GM12878 (cell line): Measurements from ENCODE around the gene AJM1. TPM values are rescaled to one million over a fixed set of nuclear protein-coding genes. Genes with fewer than 3 reads are reported as not detected.

ENCODE experiments used
- ATAC-seq: fragments of 200-7000 bp; cut with Tn5 transposase; 3 replicates; pipeline ENCODE4 v1.9.1; 2020; ENCODE audit warnings: mild to moderate bottlenecking, moderate library complexity
- BruUV-seq: library from RNA; stranded (reverse); fragments of 400-500 nt; replicated peaks from 2 replicates; lab custom pipeline; 2021; lab: Mats Ljungman, UMichigan
- CTCF ChIA-PET: fragments of 300-600 bp; sonication (Branson Sonifier 250); formaldehyde crosslinking; extraction: SDS; loops from one replicate; lab custom pipeline; 2021; ENCODE audit warnings: inconsistent platforms; lab: Yijun Ruan, JAX
- POLR2A ChIA-PET: fragments of 350-600 bp; formaldehyde crosslinking; extraction: SDS; loops from one replicate; lab custom pipeline; 2021; ENCODE audit warnings: inconsistent platforms; lab: Charles Lee
- RAD21 ChIA-PET: fragments of 300-600 bp; sonication (Branson Sonifier 250); formaldehyde crosslinking; loops from one replicate; lab custom pipeline; 2023; ENCODE audit warnings: antibody characterized with exemption; ENCODE audit not compliant: unreplicated experiment; lab: Charles Lee
- SMC1A ChIA-PET: fragments of 300-600 bp; sonication (Branson Sonifier 250); formaldehyde crosslinking; loops from one replicate; lab custom pipeline; 2023; ENCODE audit not compliant: unreplicated experiment, uncharacterized antibody; lab: Charles Lee
- DNase-seq: peaks from one replicate; pipeline ENCODE4 v3.0.0-alpha.2; 2011; ENCODE audit warnings: low read depth, low spot score
- FAIRE-seq: peaks from 3 replicates; lab custom pipeline; 2011; peaks lifted over from hg19 to GRCh38; lab: Jason Lieb, UNC
- H2AFZ ChIP-seq: 2 replicates; pipeline ENCODE4 v1.6.0; 2011; ENCODE audit warnings: low read depth, low read length, control low read depth; ENCODE audit not compliant: control insufficient read depth
- H3K27ac ChIP-seq: 2 replicates; pipeline ENCODE4 v1.5.1; 2011; ENCODE audit warnings: control low read depth; ENCODE audit not compliant: control insufficient read depth, insufficient read depth
- H3K27me3 ChIP-seq, 2 experiments: replicated peaks in 1 of 2; 2 replicates each; pipeline versions ENCODE4 v1.6.0 to v1.6.1; 2011; ENCODE audit warnings: low read length in 1 of 2; ENCODE audit not compliant: control insufficient read depth in 2 of 2, insufficient read depth in 2 of 2
- H3K36me3 ChIP-seq, 2 experiments: 2 replicates each; pipeline ENCODE4 v1.5.1; 2011; ENCODE audit warnings: low read length in 1 of 2; ENCODE audit not compliant: control insufficient read depth in 2 of 2, insufficient read depth in 2 of 2
- H3K4me1 ChIP-seq: 2 replicates; pipeline ENCODE4 v1.6.1; 2011; ENCODE audit warnings: mild to moderate bottlenecking, low read length, moderate library complexity, mixed read lengths; ENCODE audit not compliant: control insufficient read depth, insufficient read depth
- H3K4me2 ChIP-seq: 2 replicates; pipeline ENCODE4 v1.6.0; 2011; ENCODE audit warnings: control low read depth; ENCODE audit not compliant: control insufficient read depth, insufficient read depth
- H3K4me3 ChIP-seq: fragments of 200-600 bp; sonication (generic); 2 replicates; pipeline ENCODE4 v1.5.1; 2016
- H3K79me2 ChIP-seq: 2 replicates; pipeline ENCODE4 v1.6.0; 2011; ENCODE audit warnings: low read length; ENCODE audit not compliant: control insufficient read depth, insufficient read depth
- H3K9ac ChIP-seq: 2 replicates; pipeline ENCODE4 v1.8.0; 2011; ENCODE audit warnings: low read length, control low read depth, mixed read lengths; ENCODE audit not compliant: control insufficient read depth, insufficient read depth
- H3K9me3 ChIP-seq: replicated peaks from 3 replicates; pipeline ENCODE4 v1.5.1; 2011; ENCODE audit warnings: mild to moderate bottlenecking, low read length; ENCODE audit not compliant: control insufficient read depth, insufficient read depth
- H4K20me1 ChIP-seq: 2 replicates; pipeline ENCODE4 v1.6.0; 2011; ENCODE audit not compliant: control insufficient read depth, insufficient read depth
- BRCA1 ChIP-seq: IDR thresholded peaks from 2 replicates; pipeline ENCODE4 v1.6.1; 2011; ENCODE audit warnings: low read depth, low read length, improper control_type of control experiment
- CREB1 ChIP-seq: IDR thresholded peaks from 2 replicates; pipeline ENCODE4 v1.6.1; 2012; ENCODE audit warnings: low read depth, mild to moderate bottlenecking, inconsistent platforms
- EZH2 ChIP-seq: IDR thresholded peaks from 2 replicates; pipeline ENCODE4 v1.6.1; 2012; ENCODE audit warnings: low read depth, mild to moderate bottlenecking, control low read depth, inconsistent platforms, low read length, borderline replicate concordance; ENCODE audit not compliant: control insufficient read depth
- IKZF1 ChIP-seq: fragments of 450-650 bp; conservative IDR thresholded peaks from 2 replicates; pipeline ENCODE4 v1.6.1; 2017; ENCODE audit warnings: antibody characterized with exemption, mild to moderate bottlenecking
- NFXL1 ChIP-seq: fragments of 450-650 bp; IDR thresholded peaks from 2 replicates; pipeline ENCODE4 v1.6.1; 2017; ENCODE audit warnings: antibody characterized with exemption, mild to moderate bottlenecking, borderline replicate concordance
- NR2F1 ChIP-seq: fragments of 450-650 bp; conservative IDR thresholded peaks from 2 replicates; pipeline ENCODE4 v1.6.1; 2017; ENCODE audit warnings: mild to moderate bottlenecking
- PAX5 ChIP-seq: IDR thresholded peaks from 2 replicates; pipeline ENCODE4 v1.6.1; 2011; ENCODE audit warnings: low read depth, low read length, borderline replicate concordance
- PBX3 ChIP-seq: IDR thresholded peaks from 2 replicates; pipeline ENCODE4 v1.6.1; 2011; ENCODE audit warnings: mild to moderate bottlenecking, low read depth, low read length, moderate library complexity; ENCODE audit not compliant: insufficient replicate concordance
- PRDM15 ChIP-seq: fragments of 450-650 bp; formaldehyde crosslinking; IDR thresholded peaks from 2 replicates; pipeline ENCODE4 v1.4.0; 2020; ENCODE audit warnings: mild to moderate bottlenecking, moderate library complexity
- RAD21 ChIP-seq: IDR thresholded peaks from 2 replicates; pipeline ENCODE4 v1.6.1; 2011; ENCODE audit warnings: mild to moderate bottlenecking, low read depth, low read length, moderate library complexity; ENCODE audit not compliant: insufficient read depth
- SIX5 ChIP-seq: IDR thresholded peaks from 2 replicates; pipeline ENCODE4 v1.6.1; 2011; ENCODE audit warnings: mild to moderate bottlenecking, low read depth, low read length, moderate library complexity; ENCODE audit not compliant: severe bottlenecking
- SREBF1 ChIP-seq: IDR thresholded peaks from 2 replicates; pipeline ENCODE4 v1.6.1; 2012; ENCODE audit warnings: mild to moderate bottlenecking, low read length
- TCF7 ChIP-seq: IDR thresholded peaks from 2 replicates; pipeline ENCODE4 v1.6.1; 2014; ENCODE audit warnings: antibody characterized with exemption, borderline replicate concordance
- ZBTB33 ChIP-seq: fragments of 450-650 bp; IDR thresholded peaks from 2 replicates; pipeline ENCODE4 v1.6.1; 2017; ENCODE audit warnings: mild to moderate bottlenecking
- WGBS: methylation state at CpG from one replicate; pipeline ENCODE4 v1.1.6; 2016; ENCODE audit warnings: low lambda C conversion rate; ENCODE audit not compliant: insufficient replicate concordance, insufficient coverage; ENCODE audit errors: missing lambda C conversion rate; 5-methylcytosine and 5-hydroxymethylcytosine counted together
- in situ Hi-C: fragments of 300-500 bp; cut with MboI; formaldehyde crosslinking; loops from 9 replicates; pipeline ENCODE4 v1.14.3; 2018; ENCODE audit warnings: mixed read lengths
- intact Hi-C: fragments of 100-400 bp; cut with micrococcal nuclease; formaldehyde crosslinking; loops from one replicate; pipeline ENCODE4 v1.14.2; 2022; ENCODE audit not compliant: unreplicated experiment
- polyA plus RNA-seq, 11 experiments: library from polyadenylated mRNA; depleted of rRNA in 4 of 11; unstranded in 6 of 11; stranded (reverse) in 5 of 11; fragments of >200 nt; fragmentation: Nextera tagmentation in 4 of 11; fragmentation: Illumina TruSeq in 1 of 11; extraction: Ambion mirVana in 4 of 11; extraction: Trizol in 1 of 11; gene quantifications; 1 replicate in 1 of 11; 2 replicates in 10 of 11; pipeline versions ENCODE4 v1.2.1 to v1.2.3, GENCODE V29; 2011 to 2016; ENCODE audit warnings: inconsistent platforms in 2 of 11, missing spikeins in 2 of 11, low read depth in 1 of 11
- total RNA-seq, 4 experiments: library from RNA; depleted of rRNA in 3 of 4; stranded (reverse); fragments of >200 nt in 3 of 4; fragmentation: Illumina TruSeq in 1 of 4; extraction: Trizol in 1 of 4; gene quantifications; 2 replicates each; pipeline versions ENCODE4 v1.2.1 to v1.2.3, GENCODE V29; 2013 to 2021

The AJM1 gene
- total and polyA plus RNA-seq, 10 of the 15 experiments (the other 5 are each of a cell fraction or from before 2014, with no cell fraction given), result 0.06 to 2.5 (median 1.0) TPM; not detected in 2

GRCh38 chr9:136827794-136828473, 14.3 kb upstream of the AJM1 start:
- ATAC-seq, result no peak
- intact Hi-C loops (no loop called here), in situ Hi-C loops (no loop called here)
- ChIA-PET CTCF (interaction anchor here (0.8 kb wide), 1 partner anchor 12 kb away, joined by 3 read pairs; no protein-coding TSS in a partner anchor), RAD21 (no interaction called here), POLR2A (no interaction called here), SMC1A (no interaction called here)
- BruUV-seq, result no TSS peak
- H3K4me2 ChIP-seq, result no peak overlapping the region
- H3K9me3 ChIP-seq, result no peaks in the 10 kb centered on the region
- peaks cover 11 to 12% of the 10 kb centered on the region in 2 experiments for H3K36me3 ChIP-seq
- FAIRE-seq, result no peak
- H3K79me2 ChIP-seq, result no peaks in the 10 kb centered on the region
- 95% methylated on average over 14 of the region's 14 CpGs for WGBS
- H3K27me3 ChIP-seq, result no peaks in the 10 kb centered on the region
- no peak overlapping the region for H3K27ac ChIP-seq
- TF ChIP-seq BRCA1 (no peak), CREB1 (no peak), PRDM15 (CRISPR knock-in tag) (no peak), ZBTB33 (no peak), PBX3 (no peak), SIX5 (no peak), SREBF1 (no peak), NR2F1 (no peak), PAX5 (no peak), TCF7 (no peak), RAD21 (no peak), IKZF1 (no peak), EZH2 (no peak), NFXL1 (no peak)
- no peaks in the 10 kb centered on the region for H4K20me1 ChIP-seq
- no peak for DNase-seq
- no peak overlapping the region for H3K4me3 ChIP-seq
- no peaks in the 10 kb centered on the region for H3K4me1 ChIP-seq
- no peak overlapping the region for H3K9ac ChIP-seq
- no peak overlapping the region for H2AFZ ChIP-seq
